SK-N-SH (cell line): Measurements from ENCODE around the gene KCNQ5. TPM values are rescaled to one million over a fixed set of nuclear protein-coding genes. Genes with fewer than 3 reads are reported as not detected.

Experiments
- CTCF ChIA-PET: fragments of 300-600, 350-600 bp; formaldehyde crosslinking; extraction: SDS; loops from one replicate; lab custom pipeline; 2021; lab: Yijun Ruan, JAX
- POLR2A ChIA-PET: fragments of 350-600 bp; sonication (Branson Sonifier 250); formaldehyde crosslinking; extraction: SDS; loops from one replicate; lab custom pipeline; 2020; ENCODE audit warnings: antibody characterized with exemption, inconsistent platforms; lab: Yijun Ruan, JAX
- DNase-seq: peaks from one replicate; pipeline ENCODE4 v3.0.0; 2012
- H2AFZ ChIP-seq: fragments of 200-600 bp; sonication (generic); 2 replicates; pipeline ENCODE4 v1.8.1; 2016; ENCODE audit warnings: antibody characterized with exemption, mild to moderate bottlenecking, low read depth
- H3F3A ChIP-seq: fragments of 200-600 bp; sonication (generic); replicated peaks from 2 replicates; pipeline ENCODE3; 2016; ENCODE audit warnings: antibody characterized with exemption, mild to moderate bottlenecking; ENCODE audit not compliant: insufficient read depth
- H3K27ac ChIP-seq, 2 experiments: fragments of 200-500 bp in 1 of 2; fragments of 200-600 bp in 1 of 2; sonication (Bioruptor generic) in 1 of 2; sonication (generic), shearing (Covaris generic) in 1 of 2; 2 replicates each; pipeline versions ENCODE4 v1.5.1 to v1.6.1; 2014 to 2016; ENCODE audit warnings: low read depth in 2 of 2, inconsistent platforms in 1 of 2, low read length in 1 of 2, mild to moderate bottlenecking in 1 of 2, mixed read lengths in 1 of 2
- H3K27me3 ChIP-seq: fragments of 200-600 bp; sonication (generic), shearing (Covaris generic); 2 replicates; pipeline ENCODE4 v1.6.1; 2016; ENCODE audit warnings: mixed run types; ENCODE audit not compliant: insufficient read depth
- H3K36me3 ChIP-seq, 2 experiments: fragments of 200-500 bp in 1 of 2; fragments of 200-600 bp in 1 of 2; sonication (Bioruptor generic) in 1 of 2; sonication (generic) in 1 of 2; replicated peaks in 1 of 2; 2 replicates each; pipeline versions ENCODE3 to v1.5.1; 2014 to 2016; ENCODE audit warnings: low read length in 1 of 2, mild to moderate bottlenecking in 1 of 2; ENCODE audit not compliant: insufficient read depth in 2 of 2, control insufficient read depth in 1 of 2
- H3K4me1 ChIP-seq, 2 experiments: fragments of 200-500 bp in 1 of 2; fragments of 200-600 bp in 1 of 2; sonication (Bioruptor generic) in 1 of 2; sonication (generic), shearing (Covaris generic) in 1 of 2; 2 replicates each; pipeline versions ENCODE4 v1.5.1 to v1.6.1; 2014 to 2016; ENCODE audit warnings: low read depth in 1 of 2, low read length in 1 of 2, mixed run types in 1 of 2; ENCODE audit not compliant: insufficient read depth in 2 of 2, control insufficient read depth in 1 of 2
- H3K4me2 ChIP-seq: fragments of 200-600 bp; sonication (generic), shearing (Covaris generic); 2 replicates; pipeline ENCODE4 v1.6.1; 2017; ENCODE audit warnings: mixed run types
- H3K4me3 ChIP-seq, 2 experiments: fragments of 200-500 bp in 1 of 2; fragments of 200-600 bp in 1 of 2; sonication (Bioruptor generic) in 1 of 2; sonication (generic), shearing (Covaris generic) in 1 of 2; 2 replicates each; pipeline versions ENCODE4 v1.5.1 to v1.8.1; 2014 to 2016; ENCODE audit warnings: low read depth in 2 of 2, inconsistent platforms in 1 of 2, low read length in 1 of 2, mild to moderate bottlenecking in 1 of 2, mixed read lengths in 1 of 2, moderate library complexity in 1 of 2
- H3K79me2 ChIP-seq: fragments of 200-600 bp; sonication (generic); 2 replicates; pipeline ENCODE4 v1.8.1; 2017; ENCODE audit warnings: mild to moderate bottlenecking; ENCODE audit not compliant: insufficient read depth
- H3K9ac ChIP-seq: fragments of 200-600 bp; sonication (generic); 2 replicates; pipeline ENCODE4 v1.6.1; 2017; ENCODE audit warnings: mixed run types
- H3K9me2 ChIP-seq: fragments of 200-600 bp; sonication (generic); 2 replicates; pipeline ENCODE4 v1.6.1; 2017; ENCODE audit warnings: mixed run types
- H3K9me3 ChIP-seq: fragments of 200-600 bp; sonication (generic); 2 replicates; pipeline ENCODE4 v1.6.1; 2017; ENCODE audit warnings: mixed run types, mild to moderate bottlenecking, moderate library complexity
- H4K20me1 ChIP-seq: fragments of 200-600 bp; sonication (generic); 2 replicates; pipeline ENCODE4 v1.6.1; 2017; ENCODE audit warnings: mild to moderate bottlenecking, mixed run types; ENCODE audit not compliant: insufficient read depth
- EZH2phosphoT487 ChIP-seq: fragments of 200-600 bp; sonication (generic); IDR thresholded peaks from 2 replicates; pipeline ENCODE4 v1.6.1; 2017; ENCODE audit warnings: low read depth, mixed run types, mild to moderate bottlenecking, antibody characterized with exemption, moderate library complexity, borderline replicate concordance
- FOSL2 ChIP-seq: IDR thresholded peaks from 2 replicates; pipeline ENCODE4 v1.4.0; 2012; ENCODE audit warnings: low read depth, mild to moderate bottlenecking, moderate library complexity, borderline replicate concordance
- GABPA ChIP-seq: IDR thresholded peaks from 2 replicates; pipeline ENCODE4 v1.4.0; 2012; ENCODE audit warnings: low read depth, mild to moderate bottlenecking
- GATA2 ChIP-seq: sonication (generic); formaldehyde crosslinking; IDR thresholded peaks from 2 replicates; pipeline ENCODE4 v1.5.0; 2020; ENCODE audit warnings: mild to moderate bottlenecking, missing genetic modification reagents
- MXI1 ChIP-seq: IDR thresholded peaks from 2 replicates; pipeline ENCODE4 v1.6.1; 2012; ENCODE audit warnings: mild to moderate bottlenecking, low read depth, low read length, improper control_type of control experiment
- NRF1 ChIP-seq: IDR thresholded peaks from 2 replicates; pipeline ENCODE4 v1.6.1; 2012; ENCODE audit warnings: low read depth, mild to moderate bottlenecking, low read length
- RCOR1 ChIP-seq: fragments of 150-350 bp; IDR thresholded peaks from 2 replicates; pipeline ENCODE4 v1.6.1; 2017; ENCODE audit warnings: antibody characterized with exemption, low read length
- RFX5 ChIP-seq: IDR thresholded peaks from 2 replicates; pipeline ENCODE4 v1.6.1; 2012; ENCODE audit warnings: mild to moderate bottlenecking, improper control_type of control experiment, low read length
- SMC3 ChIP-seq: IDR thresholded peaks from 2 replicates; pipeline ENCODE4 v1.6.1; 2012; ENCODE audit warnings: low read depth, low read length, improper control_type of control experiment
- TAF1 ChIP-seq: IDR thresholded peaks from 2 replicates; pipeline ENCODE4 v1.6.1; 2012; ENCODE audit warnings: low read depth, mild to moderate bottlenecking, low read length, moderate library complexity, borderline replicate concordance
- TCF12 ChIP-seq: IDR thresholded peaks from 2 replicates; pipeline ENCODE4 v1.4.0; 2012
- WGBS: methylation state at CpG from one replicate; pipeline ENCODE4 v1.1.6; 2017; ENCODE audit warnings: low lambda C conversion rate; 5-methylcytosine and 5-hydroxymethylcytosine counted together
- polyA plus RNA-seq, 3 experiments: library from polyadenylated mRNA; depleted of rRNA; stranded (reverse); fragments of >200 nt; gene quantifications; 2 replicates each; pipeline ENCODE4 v1.2.3, GENCODE V29; 2012
- TF ChIP-seq, protein P1 (sequence below): IDR thresholded peaks from 2 replicates; pipeline ENCODE4 v1.6.1; 2012; ENCODE audit warnings: mild to moderate bottlenecking, low read depth, low read length, moderate library complexity
- TF ChIP-seq, protein P2 (sequence below): IDR thresholded peaks from 2 replicates; pipeline ENCODE4 v1.4.0; 2012; ENCODE audit warnings: low read depth, borderline replicate concordance

Gene KCNQ5
- polyA plus RNA-seq, 1 of the 3 experiments (the other 2 are of a cell fraction), result 3.2 TPM

DNA sequence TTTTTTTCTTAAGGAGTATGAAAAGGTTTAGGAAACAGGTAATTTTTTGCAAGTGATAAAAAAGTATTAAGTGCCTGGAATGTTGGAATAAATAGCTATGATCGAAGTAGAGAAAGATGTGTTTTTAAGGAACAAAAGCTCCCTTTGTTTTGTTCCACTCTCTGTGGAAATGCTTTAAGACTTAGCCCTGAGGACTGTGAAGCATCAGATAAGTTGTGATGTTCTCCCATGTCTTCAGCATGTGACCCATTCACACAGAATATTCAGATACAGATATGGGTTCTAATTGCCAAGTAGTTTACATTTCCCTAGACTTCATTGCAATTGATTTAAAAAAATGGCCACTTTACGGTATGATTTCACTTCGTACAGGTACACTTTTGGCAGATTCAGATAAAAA lies 80.6 kb downstream of the KCNQ5 start:
- no peak overlapping the region for H3K27ac ChIP-seq
- H3F3A ChIP-seq, result peaks cover 9% of the 10 kb centered on the region
- WGBS, result 85% methylated on average over 3 of the region's 3 CpGs
- peaks cover 84% of the 10 kb centered on the region for H3K79me2 ChIP-seq
- TF ChIP-seq GATA2 (no peak), MXI1 (no peak), FOSL2 (no peak), RFX5 (no peak), EZH2phosphoT487 (no peak)
- TF ChIP-seq, protein P1, sequence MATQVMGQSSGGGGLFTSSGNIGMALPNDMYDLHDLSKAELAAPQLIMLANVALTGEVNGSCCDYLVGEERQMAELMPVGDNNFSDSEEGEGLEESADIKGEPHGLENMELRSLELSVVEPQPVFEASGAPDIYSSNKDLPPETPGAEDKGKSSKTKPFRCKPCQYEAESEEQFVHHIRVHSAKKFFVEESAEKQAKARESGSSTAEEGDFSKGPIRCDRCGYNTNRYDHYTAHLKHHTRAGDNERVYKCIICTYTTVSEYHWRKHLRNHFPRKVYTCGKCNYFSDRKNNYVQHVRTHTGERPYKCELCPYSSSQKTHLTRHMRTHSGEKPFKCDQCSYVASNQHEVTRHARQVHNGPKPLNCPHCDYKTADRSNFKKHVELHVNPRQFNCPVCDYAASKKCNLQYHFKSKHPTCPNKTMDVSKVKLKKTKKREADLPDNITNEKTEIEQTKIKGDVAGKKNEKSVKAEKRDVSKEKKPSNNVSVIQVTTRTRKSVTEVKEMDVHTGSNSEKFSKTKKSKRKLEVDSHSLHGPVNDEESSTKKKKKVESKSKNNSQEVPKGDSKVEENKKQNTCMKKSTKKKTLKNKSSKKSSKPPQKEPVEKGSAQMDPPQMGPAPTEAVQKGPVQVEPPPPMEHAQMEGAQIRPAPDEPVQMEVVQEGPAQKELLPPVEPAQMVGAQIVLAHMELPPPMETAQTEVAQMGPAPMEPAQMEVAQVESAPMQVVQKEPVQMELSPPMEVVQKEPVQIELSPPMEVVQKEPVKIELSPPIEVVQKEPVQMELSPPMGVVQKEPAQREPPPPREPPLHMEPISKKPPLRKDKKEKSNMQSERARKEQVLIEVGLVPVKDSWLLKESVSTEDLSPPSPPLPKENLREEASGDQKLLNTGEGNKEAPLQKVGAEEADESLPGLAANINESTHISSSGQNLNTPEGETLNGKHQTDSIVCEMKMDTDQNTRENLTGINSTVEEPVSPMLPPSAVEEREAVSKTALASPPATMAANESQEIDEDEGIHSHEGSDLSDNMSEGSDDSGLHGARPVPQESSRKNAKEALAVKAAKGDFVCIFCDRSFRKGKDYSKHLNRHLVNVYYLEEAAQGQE, result no peak
- H3K9me3 ChIP-seq, result no peaks in the 10 kb centered on the region
- H3K9ac ChIP-seq, result no peak overlapping the region
- no peaks in the 10 kb centered on the region for H3K4me1 ChIP-seq
- no peak overlapping the region for H2AFZ ChIP-seq
- H3K4me2 ChIP-seq, result no peak overlapping the region
- H4K20me1 ChIP-seq, result no peaks in the 10 kb centered on the region
- POLR2A ChIA-PET, result no interaction called here
- DNase-seq, result no peak
- H3K9me2 ChIP-seq, result no peaks in the 10 kb centered on the region
- H3K4me3 ChIP-seq, result no peak overlapping the region
- no peaks in the 10 kb centered on the region for H3K27me3 ChIP-seq
- CTCF ChIA-PET, result interaction anchor here (0.6 kb wide), 1 partner anchor 24 kb away, joined by 3 read pairs; no protein-coding TSS in a partner anchor
- H3K36me3 ChIP-seq, result peaks cover 0 to 8% of the 10 kb centered on the region in 2 experiments

DNA sequence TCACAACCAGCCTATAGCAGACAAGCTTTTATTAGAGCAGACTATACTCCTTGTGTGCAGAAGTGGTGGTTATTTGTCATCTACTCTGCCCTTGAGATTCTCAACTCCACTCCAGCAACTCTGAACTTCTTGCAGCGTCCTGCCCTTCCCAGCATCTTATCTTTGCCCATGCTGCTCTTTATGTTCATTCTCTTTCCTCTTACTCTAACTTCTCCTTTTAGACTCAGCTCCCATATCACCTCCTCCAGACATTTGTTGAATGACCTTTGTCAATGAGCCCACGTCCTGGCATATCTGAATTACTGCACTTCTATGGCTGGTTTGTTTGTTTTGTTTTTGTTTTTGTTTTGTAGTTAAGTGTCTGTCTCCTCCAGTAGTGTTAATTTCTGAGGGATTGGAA lies 81.2 kb downstream of the KCNQ5 start:
- no peak overlapping the region for H3K9ac ChIP-seq
- H3K4me1 ChIP-seq, result no peaks in the 10 kb centered on the region
- no peak overlapping the region for H2AFZ ChIP-seq
- H3K36me3 ChIP-seq, result peaks cover 0 to 13% of the 10 kb centered on the region in 2 experiments
- ChIA-PET CTCF (no interaction called here), POLR2A (no interaction called here)
- no peak overlapping the region for H3K4me3 ChIP-seq
- H3K27ac ChIP-seq, result no peak overlapping the region
- peaks cover 84% of the 10 kb centered on the region for H3K79me2 ChIP-seq
- H3K9me3 ChIP-seq, result no peaks in the 10 kb centered on the region
- H3K27me3 ChIP-seq, result no peaks in the 10 kb centered on the region
- no peak for TF ChIP-seq GATA2
- TF ChIP-seq MXI1, result no peak
- TF ChIP-seq RCOR1, result no peak
- TF ChIP-seq, protein P2, sequence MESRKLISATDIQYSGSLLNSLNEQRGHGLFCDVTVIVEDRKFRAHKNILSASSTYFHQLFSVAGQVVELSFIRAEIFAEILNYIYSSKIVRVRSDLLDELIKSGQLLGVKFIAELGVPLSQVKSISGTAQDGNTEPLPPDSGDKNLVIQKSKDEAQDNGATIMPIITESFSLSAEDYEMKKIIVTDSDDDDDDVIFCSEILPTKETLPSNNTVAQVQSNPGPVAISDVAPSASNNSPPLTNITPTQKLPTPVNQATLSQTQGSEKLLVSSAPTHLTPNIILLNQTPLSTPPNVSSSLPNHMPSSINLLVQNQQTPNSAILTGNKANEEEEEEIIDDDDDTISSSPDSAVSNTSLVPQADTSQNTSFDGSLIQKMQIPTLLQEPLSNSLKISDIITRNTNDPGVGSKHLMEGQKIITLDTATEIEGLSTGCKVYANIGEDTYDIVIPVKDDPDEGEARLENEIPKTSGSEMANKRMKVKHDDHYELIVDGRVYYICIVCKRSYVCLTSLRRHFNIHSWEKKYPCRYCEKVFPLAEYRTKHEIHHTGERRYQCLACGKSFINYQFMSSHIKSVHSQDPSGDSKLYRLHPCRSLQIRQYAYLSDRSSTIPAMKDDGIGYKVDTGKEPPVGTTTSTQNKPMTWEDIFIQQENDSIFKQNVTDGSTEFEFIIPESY, result no peak
- no peak for TF ChIP-seq NRF1
- TF ChIP-seq EZH2phosphoT487, result no peak
- TF ChIP-seq GABPA, result no peak
- TF ChIP-seq TAF1, result no peak
- no peak for TF ChIP-seq SMC3
- no peak for TF ChIP-seq TCF12
- 85% methylated on average over 2 of the region's 2 CpGs for WGBS
- no peaks in the 10 kb centered on the region for H3K9me2 ChIP-seq
- H4K20me1 ChIP-seq, result no peaks in the 10 kb centered on the region
- no peak for DNase-seq
- no peak overlapping the region for H3K4me2 ChIP-seq
- peaks cover 9% of the 10 kb centered on the region for H3F3A ChIP-seq
